Activated naive CD4-positive, alpha-beta T cell treated with anti-CD3 and anti-CD28 coated beads, Interleukin-2, amount 10 ng/mL, durations not matched to agents 7 days and 5 days (primary cell): ENCODE data around the gene MAX.
"Not testable (repeated sequence)": the region's sequence is repeated elsewhere in the genome, so short reads cannot be mapped to it uniquely, and the experiment has no call there.

Experiments used
- CTCF ChIA-PET: fragments of 350-600 bp; sonication (Branson Sonifier 250); formaldehyde crosslinking; loops from one replicate; lab custom pipeline; 2021; ENCODE audit warnings: antibody characterized with exemption; lab: Charles Lee
- DNase-seq: peaks from one replicate; pipeline ENCODE4 v3.0.0-alpha.2; 2020
- H3K27ac Mint-ChIP-seq: one replicate; pipeline ENCODE4 v1.8.0; 2021; ENCODE audit warnings: mild to moderate bottlenecking, moderate library complexity, mixed read lengths
- H3K27me3 Mint-ChIP-seq: one replicate; pipeline ENCODE4 v1.8.0; 2021; ENCODE audit warnings: mild to moderate bottlenecking, mixed read lengths
- H3K36me3 Mint-ChIP-seq: one replicate; pipeline ENCODE4 v1.8.0; 2021; ENCODE audit warnings: mixed read lengths
- H3K4me1 Mint-ChIP-seq: one replicate; pipeline ENCODE4 v1.8.0; 2021; ENCODE audit warnings: mixed read lengths
- H3K4me3 Mint-ChIP-seq: one replicate; pipeline ENCODE4 v1.8.0; 2021; ENCODE audit warnings: mild to moderate bottlenecking, moderate library complexity, mixed read lengths
- H3K9me3 Mint-ChIP-seq: one replicate; pipeline ENCODE4 v1.8.0; 2021; ENCODE audit warnings: mixed read lengths

MAX gene

DNA sequence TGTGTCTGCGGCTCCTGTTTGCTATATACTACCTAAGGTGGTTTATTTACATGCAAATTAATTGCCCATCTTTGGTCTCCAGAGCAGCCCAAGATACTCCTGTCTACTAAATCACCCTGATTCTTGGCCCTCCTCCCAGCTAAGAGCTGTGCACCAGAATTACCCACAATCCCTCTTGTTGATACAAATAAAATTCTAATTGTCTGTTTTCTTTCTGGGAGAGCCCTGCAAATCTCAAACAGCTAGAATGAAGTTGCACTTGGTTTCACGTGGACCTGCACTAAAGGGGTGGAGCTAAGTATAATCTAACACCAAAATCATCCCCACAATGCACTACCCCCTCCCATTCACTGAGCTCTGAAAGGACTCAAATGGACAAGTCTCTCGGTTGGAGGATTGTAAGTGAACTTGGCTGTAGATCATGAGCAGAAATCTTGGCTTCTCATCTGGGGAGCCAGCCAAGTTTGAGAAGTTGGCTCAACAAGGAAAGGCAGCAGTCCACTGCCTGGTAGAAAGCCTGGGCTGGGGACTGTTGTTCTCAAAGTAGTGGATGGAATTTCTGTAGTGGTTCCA is 6.6 kb downstream of the MAX start:
- H3K4me3 Mint-ChIP-seq: no peak overlapping the region
- no peaks in the 10 kb centered on the region for H3K9me3 Mint-ChIP-seq
- peaks cover 67% of the 10 kb centered on the region for H3K4me1 Mint-ChIP-seq
- H3K27me3 Mint-ChIP-seq: no peaks in the 10 kb centered on the region
- DNase-seq: no peak
- CTCF ChIA-PET: no interaction called here
- peak overlapping the region; percentile 72 for H3K27ac Mint-ChIP-seq
- peaks cover 76% of the 10 kb centered on the region for H3K36me3 Mint-ChIP-seq

GRCh38 chr14:65092349-65092748 is 10.0 kb downstream of the MAX start:
- Mint-ChIP-seq H3K27me3 (no peaks in the 10 kb centered on the region), H3K4me1 (peaks cover 41% of the 10 kb centered on the region), H3K9me3 (peaks cover 12% of the 10 kb centered on the region), H3K36me3 (peaks cover 83% of the 10 kb centered on the region), H3K4me3 (no peak overlapping the region), H3K27ac (no peak overlapping the region)
- DNase-seq: no peak
- CTCF ChIA-PET: no interaction called here

- not testable (repeated sequence) for H3K27ac Mint-ChIP-seq, H3K4me3 Mint-ChIP-seq, DNase-seq, H3K27me3 Mint-ChIP-seq
- peaks cover 22% of the 10 kb centered on the region for H3K9me3 Mint-ChIP-seq
- peaks cover 10% of the 10 kb centered on the region for H3K4me1 Mint-ChIP-seq
- CTCF ChIA-PET: interaction anchor here (1.6 kb wide), 1 partner anchor 10 kb away, joined by 3 read pairs; no protein-coding TSS in a partner anchor
- H3K36me3 Mint-ChIP-seq: peaks cover 81% of the 10 kb centered on the region
Measured at GRCh38 chr14:65087835-65088234, 14.5 kb downstream of the MAX start.

- H3K27ac Mint-ChIP-seq, H3K27me3 Mint-ChIP-seq, CTCF ChIA-PET, DNase-seq, H3K4me3 Mint-ChIP-seq: not testable (repeated sequence)
- Mint-ChIP-seq H3K4me1 (peaks cover 21% of the 10 kb centered on the region), H3K9me3 (peaks cover 22% of the 10 kb centered on the region), H3K36me3 (peaks cover 85% of the 10 kb centered on the region)
Measured at GRCh38 chr14:65086686-65087085, 15.6 kb downstream of the MAX start.

- DNase-seq: no peak
- Mint-ChIP-seq H3K27ac (no peak overlapping the region), H3K4me1 (peaks cover 35% of the 10 kb centered on the region), H3K4me3 (no peak overlapping the region), H3K27me3 (no peaks in the 10 kb centered on the region), H3K9me3 (peaks cover 22% of the 10 kb centered on the region), H3K36me3 (peaks cover 91% of the 10 kb centered on the region)
- CTCF ChIA-PET: no interaction called here
Measured at GRCh38 chr14:65084554-65085505, 17.5 kb downstream of the MAX start.

GRCh38 chr14:65082930-65083329 is 19.4 kb downstream of the MAX start:
- Mint-ChIP-seq H3K4me1 (peaks cover 45% of the 10 kb centered on the region), H3K27ac (no peak overlapping the region), H3K36me3 (peaks cover 85% of the 10 kb centered on the region), H3K4me3 (no peak overlapping the region), H3K27me3 (no peaks in the 10 kb centered on the region), H3K9me3 (peaks cover 15% of the 10 kb centered on the region)
- DNase-seq: no peak
- CTCF ChIA-PET: interaction anchor here (1.1 kb wide), 1 partner anchor 318 kb away, joined by 3 read pairs; no protein-coding TSS in a partner anchor

DNA sequence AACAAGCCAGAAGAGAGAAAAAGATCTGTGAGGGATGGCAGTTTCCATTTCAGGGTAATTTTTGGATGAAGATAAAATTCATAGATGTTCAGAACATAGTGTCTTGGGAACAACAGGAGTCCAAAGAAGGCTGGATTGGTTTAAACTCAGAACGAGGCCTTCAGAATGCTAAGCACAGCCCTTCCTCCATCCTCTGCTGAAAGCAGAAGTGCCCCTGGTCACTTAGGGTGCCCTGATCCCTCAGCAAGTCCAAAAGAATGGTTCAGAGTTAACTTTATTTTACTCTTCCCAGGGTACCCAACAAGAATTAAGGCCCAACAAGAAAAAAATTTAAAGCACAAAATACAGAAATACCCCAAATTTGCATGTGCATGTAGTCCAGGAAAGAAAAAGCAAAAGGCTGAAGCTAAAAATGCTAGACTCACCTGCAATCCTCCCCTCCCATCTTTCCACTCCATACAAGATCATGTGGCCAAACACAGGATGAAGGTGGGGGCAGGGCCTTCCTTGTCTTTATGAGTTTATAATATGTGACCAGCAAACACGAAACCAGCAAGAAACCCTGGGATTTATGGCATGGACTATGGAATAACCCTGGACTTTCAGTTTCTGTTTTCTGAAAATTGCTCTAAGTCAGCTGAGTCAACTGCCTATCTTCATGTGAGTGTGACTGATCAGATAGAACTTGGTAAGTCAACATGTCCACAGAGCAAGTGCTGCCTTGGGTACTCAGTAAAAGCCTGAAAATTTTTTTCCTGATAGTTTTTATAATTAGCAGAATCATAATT is 21.2 kb downstream of the MAX start:
- Mint-ChIP-seq H3K4me1 (peaks cover 45% of the 10 kb centered on the region), H3K27ac (no peak overlapping the region), H3K4me3 (no peak overlapping the region), H3K36me3 (peaks cover 82% of the 10 kb centered on the region), H3K27me3 (no peaks in the 10 kb centered on the region), H3K9me3 (peaks cover 3% of the 10 kb centered on the region)
- CTCF ChIA-PET: no interaction called here
- no peak for DNase-seq

GRCh38 chr14:65079768-65080167 is 22.5 kb downstream of the MAX start:
- H3K9me3 Mint-ChIP-seq: no peaks in the 10 kb centered on the region
- H3K27me3 Mint-ChIP-seq: no peaks in the 10 kb centered on the region
- no peak overlapping the region for H3K4me3 Mint-ChIP-seq
- DNase-seq: no peak
- H3K27ac Mint-ChIP-seq: peak overlapping the region; percentile 28
- H3K36me3 Mint-ChIP-seq: peaks cover 83% of the 10 kb centered on the region
- CTCF ChIA-PET: no interaction called here
- H3K4me1 Mint-ChIP-seq: peaks cover 54% of the 10 kb centered on the region

DNA sequence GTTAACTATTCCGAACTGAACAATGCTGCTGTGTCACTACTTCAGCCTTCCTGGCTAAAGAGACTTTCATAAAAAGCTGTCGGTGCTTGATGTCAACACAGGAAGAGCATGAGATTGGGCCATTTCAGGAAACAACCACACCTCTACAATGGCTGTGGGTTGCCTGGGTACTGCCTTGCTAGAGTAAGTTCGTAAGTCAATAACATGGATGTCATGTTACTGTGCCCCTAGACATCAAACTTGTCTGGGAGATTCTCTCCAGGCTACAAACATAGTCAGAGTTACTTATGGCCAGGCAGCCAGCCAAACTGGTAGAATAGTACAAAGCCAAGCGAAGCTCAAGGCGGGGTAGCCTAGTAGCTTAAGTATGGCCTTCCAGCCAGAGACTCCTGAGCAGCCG is 23.1 kb downstream of the MAX start:
- Mint-ChIP-seq H3K4me3 (no peak overlapping the region), H3K27me3 (no peaks in the 10 kb centered on the region), H3K27ac (peak overlapping the region; percentile 28), H3K9me3 (no peaks in the 10 kb centered on the region), H3K36me3 (peaks cover 84% of the 10 kb centered on the region), H3K4me1 (peaks cover 58% of the 10 kb centered on the region)
- DNase-seq: no peak
- CTCF ChIA-PET: no interaction called here

DNA sequence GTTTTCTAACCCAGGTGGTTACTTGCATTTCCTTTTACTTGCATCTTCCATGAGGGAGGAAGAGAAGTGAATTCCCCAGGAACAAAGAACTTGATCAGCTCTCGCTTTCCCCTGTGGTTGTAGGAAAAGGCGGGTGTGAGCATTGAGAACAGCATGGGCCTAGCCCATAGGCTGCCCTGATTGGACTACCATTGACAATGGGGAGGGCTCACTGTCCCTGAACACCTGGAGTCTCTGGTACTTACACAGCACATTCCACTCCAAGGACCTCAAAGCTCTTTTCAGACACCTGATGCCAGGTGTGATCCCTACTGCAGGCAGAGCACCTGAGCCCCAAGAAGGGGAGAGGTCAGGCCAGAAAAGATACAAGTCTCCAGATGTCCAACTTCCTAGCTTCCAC is 25.0 kb downstream of the MAX start:
- Mint-ChIP-seq H3K4me3 (no peak overlapping the region), H3K27ac (no peak overlapping the region), H3K36me3 (peaks cover 81% of the 10 kb centered on the region), H3K27me3 (no peaks in the 10 kb centered on the region), H3K9me3 (no peaks in the 10 kb centered on the region), H3K4me1 (peaks cover 50% of the 10 kb centered on the region)
- no peak for DNase-seq
- CTCF ChIA-PET: no interaction called here

DNA sequence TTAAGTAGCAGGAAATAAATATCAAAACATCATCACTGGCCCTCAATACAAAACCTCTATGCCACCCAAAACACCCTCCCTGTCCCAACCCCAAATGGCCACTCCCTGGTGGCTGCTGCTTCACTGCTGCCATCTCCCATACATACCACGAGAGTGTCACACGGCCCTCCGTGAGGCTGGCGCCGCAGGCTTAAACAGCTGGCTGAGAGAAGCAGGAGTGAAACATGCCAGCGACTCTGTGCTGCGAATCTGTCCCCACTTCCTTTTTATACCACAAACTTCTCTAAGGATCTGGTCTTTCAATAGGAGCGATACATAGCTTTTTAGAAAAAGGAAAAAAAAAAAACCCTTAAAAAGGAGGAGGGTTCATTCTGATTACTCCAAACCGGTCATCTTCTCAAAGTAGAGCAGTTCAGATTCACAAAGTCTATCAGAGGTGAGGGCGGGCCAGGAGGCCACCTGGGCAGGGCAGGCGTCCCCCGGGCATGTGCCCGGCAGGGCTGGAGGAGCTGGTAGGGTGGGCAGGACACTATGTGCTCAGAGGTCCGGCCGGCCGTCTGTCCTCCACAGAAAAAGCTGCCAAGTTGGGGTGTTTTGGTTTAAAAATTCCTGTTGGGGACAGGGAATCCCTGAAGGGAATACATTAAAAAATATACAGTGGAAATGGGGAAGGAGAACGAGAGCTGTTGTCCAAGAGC is 26.5 kb downstream of the MAX start:
- no peak overlapping the region for H3K4me3 Mint-ChIP-seq
- no peaks in the 10 kb centered on the region for H3K9me3 Mint-ChIP-seq
- no peak overlapping the region for H3K27ac Mint-ChIP-seq
- no peaks in the 10 kb centered on the region for H3K27me3 Mint-ChIP-seq
- peaks cover 68% of the 10 kb centered on the region for H3K36me3 Mint-ChIP-seq
- CTCF ChIA-PET: no interaction called here
- no peak for DNase-seq
- H3K4me1 Mint-ChIP-seq: peaks cover 35% of the 10 kb centered on the region

GRCh38 chr14:65074449-65075150 is 27.7 kb downstream of the MAX start:
- H3K27ac Mint-ChIP-seq: no peak overlapping the region
- no peaks in the 10 kb centered on the region for H3K9me3 Mint-ChIP-seq
- no peak overlapping the region for H3K4me3 Mint-ChIP-seq
- CTCF ChIA-PET: no interaction called here
- DNase-seq: no peak
- H3K27me3 Mint-ChIP-seq: no peaks in the 10 kb centered on the region
- peaks cover 59% of the 10 kb centered on the region for H3K36me3 Mint-ChIP-seq
- H3K4me1 Mint-ChIP-seq: peaks cover 23% of the 10 kb centered on the region

DNA sequence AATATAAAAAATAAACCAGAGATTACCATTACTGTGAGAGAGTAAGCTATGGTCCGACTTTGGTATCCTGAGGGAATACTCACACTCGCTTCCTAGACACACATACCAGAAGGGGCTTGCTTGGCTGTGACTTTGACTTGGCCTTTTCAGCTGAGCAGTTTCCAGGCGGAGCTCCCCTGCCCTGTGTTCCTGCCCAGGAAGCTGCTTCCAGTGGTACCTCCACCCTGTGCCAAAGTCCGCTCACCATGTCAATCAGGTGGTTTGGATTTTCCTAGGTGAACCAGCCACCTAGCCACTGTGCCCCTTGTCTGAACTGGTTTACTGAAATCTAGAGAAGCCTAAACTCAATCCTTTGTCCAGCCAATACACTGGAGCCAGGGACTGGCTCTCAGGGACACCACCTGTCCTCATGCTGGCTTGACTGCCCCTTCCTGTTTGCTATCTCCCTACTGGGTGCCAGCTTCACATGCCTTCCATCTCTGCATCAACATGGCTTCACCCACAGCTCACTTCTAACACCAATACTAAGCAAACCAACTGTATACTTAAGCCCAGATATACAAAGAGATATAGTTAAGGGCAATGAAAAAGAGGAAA is 28.6 kb downstream of the MAX start:
- Mint-ChIP-seq H3K27ac (peak overlapping the region; percentile 55), H3K27me3 (no peaks in the 10 kb centered on the region), H3K4me3 (no peak overlapping the region), H3K9me3 (no peaks in the 10 kb centered on the region), H3K36me3 (peaks cover 51% of the 10 kb centered on the region), H3K4me1 (peaks cover 15% of the 10 kb centered on the region)
- CTCF ChIA-PET: no interaction called here
- DNase-seq: no peak
